GM23338 (cell line): ENCODE results near the gene ITCH. TPM values are rescaled to one million over a fixed set of nuclear protein-coding genes. Genes with fewer than 3 reads are reported as not detected.
"Not testable (repeated sequence)": the region's sequence is repeated elsewhere in the genome, so short reads cannot be mapped to it uniquely, and the experiment has no call there.

Experiments
- ATAC-seq: fragments of 200-7000 bp; cut with Tn5 transposase; 3 replicates; pipeline ENCODE4 v1.9.1; 2020
- DNase-seq: peaks from one replicate; pipeline ENCODE4 v3.0.0-alpha.2; 2015; ENCODE audit warnings: low spot score
- H2AFZ ChIP-seq: fragments of 200-600 bp; sonication (generic); 2 replicates; pipeline ENCODE4 v1.8.0; 2016; ENCODE audit warnings: antibody characterized with exemption, mild to moderate bottlenecking, moderate library complexity
- H3F3A ChIP-seq: fragments of 200-600 bp; sonication (generic); replicated peaks from 2 replicates; pipeline ENCODE4 v1.8.0; 2017; ENCODE audit warnings: antibody characterized with exemption, mixed run types, low read depth
- H3K27ac ChIP-seq: fragments of 200-600 bp; sonication (generic); 2 replicates; pipeline ENCODE4 v1.6.1; 2016; ENCODE audit warnings: low read depth
- H3K27me3 ChIP-seq: fragments of 200-600 bp; sonication (generic); 2 replicates; pipeline ENCODE4 v1.8.0; 2016; ENCODE audit warnings: mild to moderate bottlenecking, mixed run types, moderate library complexity; ENCODE audit not compliant: insufficient read depth
- H3K36me3 ChIP-seq: fragments of 200-600 bp; sonication (generic); 2 replicates; pipeline ENCODE4 v1.8.0; 2016; ENCODE audit warnings: mild to moderate bottlenecking; ENCODE audit not compliant: insufficient read depth
- H3K4me1 ChIP-seq: fragments of 200-600 bp; sonication (generic); 2 replicates; pipeline ENCODE4 v1.8.0; 2016; ENCODE audit warnings: mild to moderate bottlenecking, moderate library complexity; ENCODE audit not compliant: insufficient read depth
- H3K4me2 ChIP-seq: fragments of 200-600 bp; sonication (generic); 2 replicates; pipeline ENCODE4 v1.7.1; 2017; ENCODE audit warnings: mixed run types
- H3K4me3 ChIP-seq: fragments of 200-600 bp; sonication (generic); 2 replicates; pipeline ENCODE4 v1.6.1; 2016; ENCODE audit warnings: mixed run types
- H3K79me2 ChIP-seq: fragments of 200-600 bp; sonication (generic); replicated peaks from 2 replicates; pipeline ENCODE4 v1.8.0; 2017; ENCODE audit warnings: mild to moderate bottlenecking; ENCODE audit not compliant: insufficient read depth
- H3K9me2 ChIP-seq: fragments of 200-600 bp; sonication (generic); 2 replicates; pipeline ENCODE4 v1.8.0; 2017; ENCODE audit not compliant: insufficient read depth
- H4K20me1 ChIP-seq: fragments of 200-600 bp; sonication (generic); replicated peaks from 2 replicates; pipeline ENCODE4 v1.8.0; 2017; ENCODE audit warnings: mild to moderate bottlenecking; ENCODE audit not compliant: insufficient read depth
- H3K27ac Mint-ChIP-seq: 2 replicates; pipeline ENCODE4 v1.8.0; 2020; ENCODE audit warnings: inconsistent platforms, mild to moderate bottlenecking, moderate library complexity, mixed read lengths
- H3K27me3 Mint-ChIP-seq: 3 replicates; pipeline ENCODE4 v1.8.0; 2022; ENCODE audit warnings: low read depth, mild to moderate bottlenecking, moderate library complexity, mixed read lengths, inconsistent platforms; ENCODE audit not compliant: insufficient read depth, poor library complexity
- H3K36me3 Mint-ChIP-seq: 3 replicates; pipeline ENCODE4 v1.8.0; 2021; ENCODE audit warnings: low read depth, mild to moderate bottlenecking, inconsistent platforms, moderate library complexity, mixed read lengths
- H3K4me1 Mint-ChIP-seq: 3 replicates; pipeline ENCODE4 v1.8.0; 2020; ENCODE audit warnings: mild to moderate bottlenecking, inconsistent platforms, mixed read lengths
- H3K4me3 Mint-ChIP-seq: 3 replicates; pipeline ENCODE4 v1.8.0; 2021; ENCODE audit warnings: moderate library complexity, mild to moderate bottlenecking, inconsistent platforms, mixed read lengths
- H3K9me3 Mint-ChIP-seq: 3 replicates; pipeline ENCODE4 v1.8.0; 2020; ENCODE audit warnings: moderate library complexity, mild to moderate bottlenecking, inconsistent platforms, mixed read lengths
- CREB1 ChIP-seq: fragments of 250-450 bp; sonication (Bioruptor Pico); IDR thresholded peaks from 2 replicates; pipeline ENCODE4 v1.5.0; 2020; ENCODE audit warnings: low read depth, mild to moderate bottlenecking, moderate library complexity
- NANOG ChIP-seq: IDR thresholded peaks from 2 replicates; pipeline ENCODE4 v1.6.1; 2016; ENCODE audit warnings: antibody characterized with exemption, borderline replicate concordance
- POLR2AphosphoS5 ChIP-seq: IDR thresholded peaks from 2 replicates; pipeline ENCODE4 v1.6.1; 2016; ENCODE audit warnings: antibody characterized with exemption, low read depth
- STAT1 ChIP-seq: IDR thresholded peaks from one replicate; pipeline ENCODE4 v1.6.1; 2016; ENCODE audit warnings: antibody characterized with exemption; ENCODE audit not compliant: unreplicated experiment
- polyA plus RNA-seq: library from polyadenylated mRNA; unstranded; fragments of >200 nt; fragmentation: Nextera tagmentation; extraction: Ambion mirVana; gene quantifications from 2 replicates; pipeline ENCODE4 v1.2.1, GENCODE V29; 2016
- total RNA-seq: library from RNA; depleted of rRNA; stranded (reverse); fragments of >200 nt; shearing (Covaris generic); gene quantifications from 2 replicates; pipeline ENCODE4 v1.2.3, GENCODE V29; 2014
- TF ChIP-seq, protein P1 (sequence below), 2 experiments: fragments of 200-600 bp in 1 of 2; sonication (generic) in 1 of 2; conservative IDR thresholded peaks; 2 replicates each; pipeline versions ENCODE4 v1.5.1 to v1.6.1; 2016 to 2017; ENCODE audit warnings: antibody characterized with exemption in 2 of 2, low read depth in 2 of 2, mild to moderate bottlenecking in 2 of 2, moderate library complexity in 1 of 2
- TF ChIP-seq, protein P2 (sequence below): fragments of 250-450 bp; sonication (Bioruptor Pico); IDR thresholded peaks from 2 replicates; pipeline ENCODE4 v1.5.0; 2020; ENCODE audit warnings: mild to moderate bottlenecking, moderate library complexity
- TF ChIP-seq, protein P3 (sequence below): IDR thresholded peaks from 2 replicates; pipeline ENCODE4 v1.6.1; 2016; ENCODE audit warnings: antibody characterized with exemption

The ITCH gene
- total and polyA plus RNA-seq, 2 experiments from 2014 or later = 16.4 to 31.6 TPM

DNA sequence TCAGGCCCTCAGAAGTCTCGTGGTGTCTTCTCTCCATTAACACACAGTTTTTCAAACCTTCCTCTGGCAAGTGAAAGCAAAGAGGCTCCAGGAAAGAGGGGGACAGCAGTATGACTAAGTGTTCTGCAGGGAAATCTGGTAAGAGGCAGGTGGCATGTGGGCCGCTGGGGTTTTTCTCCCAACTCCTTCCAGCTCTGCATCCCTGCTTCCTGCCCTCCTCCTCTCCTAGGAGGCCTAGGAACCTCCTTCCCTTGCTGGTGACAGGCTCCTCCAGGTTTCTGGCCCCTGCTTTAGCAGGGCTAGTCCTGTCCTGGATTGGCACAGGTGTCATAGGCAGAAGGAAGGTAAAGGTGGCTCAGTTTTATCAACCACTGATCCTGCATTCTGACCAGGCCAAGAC lies 7.6 kb upstream of the ITCH start:
- Mint-ChIP-seq H3K36me3 (no peaks in the 10 kb centered on the region), H3K27ac (no peak overlapping the region), H3K4me3 (no peak overlapping the region), H3K27me3 (peaks cover 2% of the 10 kb centered on the region), H3K9me3 (no peaks in the 10 kb centered on the region), H3K4me1 (no peaks in the 10 kb centered on the region)
- TF ChIP-seq NANOG (no peak), STAT1 (no peak)
- Histone ChIP-seq H3K27ac (no peak overlapping the region), H3K27me3 (no peaks in the 10 kb centered on the region), H3K4me1 (no peaks in the 10 kb centered on the region), H4K20me1 (no peaks in the 10 kb centered on the region), H3K9me2 (no peaks in the 10 kb centered on the region), H3F3A (no peaks in the 10 kb centered on the region), H2AFZ (peak overlapping the region; percentile 38; the same call in 1 of the 2 replicates), H3K4me3 (no peak overlapping the region), H3K79me2 (no peaks in the 10 kb centered on the region), H3K36me3 (no peaks in the 10 kb centered on the region), H3K4me2 (no peak overlapping the region)
- no peak for DNase-seq
- no peak for ATAC-seq

DNA sequence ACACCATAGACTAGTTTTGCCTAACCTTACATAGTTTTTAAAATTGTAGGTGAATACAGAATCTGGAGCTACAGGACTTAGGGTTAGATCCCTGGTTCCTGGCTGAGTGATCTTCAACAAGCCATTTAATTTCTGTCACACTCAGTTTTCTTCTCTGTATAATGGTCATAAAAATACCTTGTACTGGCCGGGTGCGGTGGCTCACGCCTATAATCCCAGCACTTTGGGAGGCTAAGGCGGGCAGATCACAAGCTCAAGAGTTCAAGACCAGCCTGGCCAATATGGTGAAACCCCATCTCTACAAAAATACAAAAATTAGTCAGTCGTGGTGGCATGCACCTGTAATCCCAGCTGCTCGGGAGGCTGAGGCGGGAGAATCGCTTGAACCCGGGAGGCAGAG lies 3.3 kb upstream of the ITCH start:
- H3K4me3 ChIP-seq, H3K36me3 Mint-ChIP-seq, H3K4me2 ChIP-seq, H2AFZ ChIP-seq, H3K27me3 ChIP-seq, H3K9me3 Mint-ChIP-seq, H3K27ac ChIP-seq, H3K4me1 ChIP-seq, H3K4me3 Mint-ChIP-seq, H3K27ac Mint-ChIP-seq, ATAC-seq, H3K27me3 Mint-ChIP-seq, H3K36me3 ChIP-seq, H3K4me1 Mint-ChIP-seq, H4K20me1 ChIP-seq, H3K9me2 ChIP-seq, H3F3A ChIP-seq, DNase-seq: not testable (repeated sequence)
- peaks cover 11% of the 10 kb centered on the region for H3K79me2 ChIP-seq

DNA sequence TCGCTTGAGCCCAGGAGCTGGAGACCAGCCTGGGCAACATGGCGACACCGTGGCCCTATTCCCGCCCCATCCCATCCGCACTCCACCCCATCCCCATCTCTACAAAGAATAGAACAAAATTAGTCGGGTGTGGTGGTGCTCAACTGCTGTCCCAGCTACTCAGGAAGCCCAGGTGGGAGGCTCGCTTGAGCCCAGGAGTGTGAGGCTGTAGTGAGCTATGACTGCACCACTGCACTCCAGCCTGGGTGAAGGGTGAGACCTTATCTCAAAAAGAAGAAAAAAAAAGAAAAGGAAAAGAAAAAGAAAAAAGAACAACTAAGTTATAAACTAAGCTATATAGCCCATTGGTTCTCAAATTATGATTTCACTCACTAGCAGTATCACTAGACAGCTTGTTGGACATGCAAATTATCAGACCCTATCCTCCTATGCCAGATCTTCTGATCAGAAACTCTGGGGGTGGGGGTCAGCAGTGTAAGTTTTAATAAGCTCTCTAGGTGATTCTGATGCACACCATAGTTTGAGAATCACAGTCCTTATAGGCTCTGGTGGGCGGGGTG lies 491 bp upstream of the ITCH start:
- H3K4me1 Mint-ChIP-seq = peaks cover 17% of the 10 kb centered on the region
- H3K27me3 Mint-ChIP-seq = peaks cover 12% of the 10 kb centered on the region
- Histone ChIP-seq H3K36me3 (no peaks in the 10 kb centered on the region), H3K27ac (no peak overlapping the region), H4K20me1 (peaks cover 23% of the 10 kb centered on the region), H2AFZ (peak overlapping the region; percentile 82), H3K4me1 (peaks cover 22% of the 10 kb centered on the region), H3K4me2 (peak overlapping the region; percentile 90), H3K4me3 (peak overlapping the region; percentile 94), H3K27me3 (no peaks in the 10 kb centered on the region), H3F3A (0 out of 2 replicates have a peak, but pooled peaks cover 3% of the 10 kb centered on the region), H3K79me2 (peaks cover 40% of the 10 kb centered on the region), H3K9me2 (no peaks in the 10 kb centered on the region)
- peaks cover 7% of the 10 kb centered on the region; the same call in 2 of the 3 replicates for H3K36me3 Mint-ChIP-seq
- H3K27ac Mint-ChIP-seq = peak overlapping the region; percentile 96
- DNase-seq (no peak), ATAC-seq (peak; percentile 5; the same call in 2 of the 3 replicates)
- peak overlapping the region; percentile 94 for H3K4me3 Mint-ChIP-seq
- H3K9me3 Mint-ChIP-seq = no peaks in the 10 kb centered on the region
- TF ChIP-seq, protein P1, sequence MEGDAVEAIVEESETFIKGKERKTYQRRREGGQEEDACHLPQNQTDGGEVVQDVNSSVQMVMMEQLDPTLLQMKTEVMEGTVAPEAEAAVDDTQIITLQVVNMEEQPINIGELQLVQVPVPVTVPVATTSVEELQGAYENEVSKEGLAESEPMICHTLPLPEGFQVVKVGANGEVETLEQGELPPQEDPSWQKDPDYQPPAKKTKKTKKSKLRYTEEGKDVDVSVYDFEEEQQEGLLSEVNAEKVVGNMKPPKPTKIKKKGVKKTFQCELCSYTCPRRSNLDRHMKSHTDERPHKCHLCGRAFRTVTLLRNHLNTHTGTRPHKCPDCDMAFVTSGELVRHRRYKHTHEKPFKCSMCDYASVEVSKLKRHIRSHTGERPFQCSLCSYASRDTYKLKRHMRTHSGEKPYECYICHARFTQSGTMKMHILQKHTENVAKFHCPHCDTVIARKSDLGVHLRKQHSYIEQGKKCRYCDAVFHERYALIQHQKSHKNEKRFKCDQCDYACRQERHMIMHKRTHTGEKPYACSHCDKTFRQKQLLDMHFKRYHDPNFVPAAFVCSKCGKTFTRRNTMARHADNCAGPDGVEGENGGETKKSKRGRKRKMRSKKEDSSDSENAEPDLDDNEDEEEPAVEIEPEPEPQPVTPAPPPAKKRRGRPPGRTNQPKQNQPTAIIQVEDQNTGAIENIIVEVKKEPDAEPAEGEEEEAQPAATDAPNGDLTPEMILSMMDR (conservative IDR thresholded peaks at IDR 0.05; ENCODE audit: low read depth in 2 of 2) = no peak
- no peak for TF ChIP-seq STAT1
- TF ChIP-seq, protein P2, sequence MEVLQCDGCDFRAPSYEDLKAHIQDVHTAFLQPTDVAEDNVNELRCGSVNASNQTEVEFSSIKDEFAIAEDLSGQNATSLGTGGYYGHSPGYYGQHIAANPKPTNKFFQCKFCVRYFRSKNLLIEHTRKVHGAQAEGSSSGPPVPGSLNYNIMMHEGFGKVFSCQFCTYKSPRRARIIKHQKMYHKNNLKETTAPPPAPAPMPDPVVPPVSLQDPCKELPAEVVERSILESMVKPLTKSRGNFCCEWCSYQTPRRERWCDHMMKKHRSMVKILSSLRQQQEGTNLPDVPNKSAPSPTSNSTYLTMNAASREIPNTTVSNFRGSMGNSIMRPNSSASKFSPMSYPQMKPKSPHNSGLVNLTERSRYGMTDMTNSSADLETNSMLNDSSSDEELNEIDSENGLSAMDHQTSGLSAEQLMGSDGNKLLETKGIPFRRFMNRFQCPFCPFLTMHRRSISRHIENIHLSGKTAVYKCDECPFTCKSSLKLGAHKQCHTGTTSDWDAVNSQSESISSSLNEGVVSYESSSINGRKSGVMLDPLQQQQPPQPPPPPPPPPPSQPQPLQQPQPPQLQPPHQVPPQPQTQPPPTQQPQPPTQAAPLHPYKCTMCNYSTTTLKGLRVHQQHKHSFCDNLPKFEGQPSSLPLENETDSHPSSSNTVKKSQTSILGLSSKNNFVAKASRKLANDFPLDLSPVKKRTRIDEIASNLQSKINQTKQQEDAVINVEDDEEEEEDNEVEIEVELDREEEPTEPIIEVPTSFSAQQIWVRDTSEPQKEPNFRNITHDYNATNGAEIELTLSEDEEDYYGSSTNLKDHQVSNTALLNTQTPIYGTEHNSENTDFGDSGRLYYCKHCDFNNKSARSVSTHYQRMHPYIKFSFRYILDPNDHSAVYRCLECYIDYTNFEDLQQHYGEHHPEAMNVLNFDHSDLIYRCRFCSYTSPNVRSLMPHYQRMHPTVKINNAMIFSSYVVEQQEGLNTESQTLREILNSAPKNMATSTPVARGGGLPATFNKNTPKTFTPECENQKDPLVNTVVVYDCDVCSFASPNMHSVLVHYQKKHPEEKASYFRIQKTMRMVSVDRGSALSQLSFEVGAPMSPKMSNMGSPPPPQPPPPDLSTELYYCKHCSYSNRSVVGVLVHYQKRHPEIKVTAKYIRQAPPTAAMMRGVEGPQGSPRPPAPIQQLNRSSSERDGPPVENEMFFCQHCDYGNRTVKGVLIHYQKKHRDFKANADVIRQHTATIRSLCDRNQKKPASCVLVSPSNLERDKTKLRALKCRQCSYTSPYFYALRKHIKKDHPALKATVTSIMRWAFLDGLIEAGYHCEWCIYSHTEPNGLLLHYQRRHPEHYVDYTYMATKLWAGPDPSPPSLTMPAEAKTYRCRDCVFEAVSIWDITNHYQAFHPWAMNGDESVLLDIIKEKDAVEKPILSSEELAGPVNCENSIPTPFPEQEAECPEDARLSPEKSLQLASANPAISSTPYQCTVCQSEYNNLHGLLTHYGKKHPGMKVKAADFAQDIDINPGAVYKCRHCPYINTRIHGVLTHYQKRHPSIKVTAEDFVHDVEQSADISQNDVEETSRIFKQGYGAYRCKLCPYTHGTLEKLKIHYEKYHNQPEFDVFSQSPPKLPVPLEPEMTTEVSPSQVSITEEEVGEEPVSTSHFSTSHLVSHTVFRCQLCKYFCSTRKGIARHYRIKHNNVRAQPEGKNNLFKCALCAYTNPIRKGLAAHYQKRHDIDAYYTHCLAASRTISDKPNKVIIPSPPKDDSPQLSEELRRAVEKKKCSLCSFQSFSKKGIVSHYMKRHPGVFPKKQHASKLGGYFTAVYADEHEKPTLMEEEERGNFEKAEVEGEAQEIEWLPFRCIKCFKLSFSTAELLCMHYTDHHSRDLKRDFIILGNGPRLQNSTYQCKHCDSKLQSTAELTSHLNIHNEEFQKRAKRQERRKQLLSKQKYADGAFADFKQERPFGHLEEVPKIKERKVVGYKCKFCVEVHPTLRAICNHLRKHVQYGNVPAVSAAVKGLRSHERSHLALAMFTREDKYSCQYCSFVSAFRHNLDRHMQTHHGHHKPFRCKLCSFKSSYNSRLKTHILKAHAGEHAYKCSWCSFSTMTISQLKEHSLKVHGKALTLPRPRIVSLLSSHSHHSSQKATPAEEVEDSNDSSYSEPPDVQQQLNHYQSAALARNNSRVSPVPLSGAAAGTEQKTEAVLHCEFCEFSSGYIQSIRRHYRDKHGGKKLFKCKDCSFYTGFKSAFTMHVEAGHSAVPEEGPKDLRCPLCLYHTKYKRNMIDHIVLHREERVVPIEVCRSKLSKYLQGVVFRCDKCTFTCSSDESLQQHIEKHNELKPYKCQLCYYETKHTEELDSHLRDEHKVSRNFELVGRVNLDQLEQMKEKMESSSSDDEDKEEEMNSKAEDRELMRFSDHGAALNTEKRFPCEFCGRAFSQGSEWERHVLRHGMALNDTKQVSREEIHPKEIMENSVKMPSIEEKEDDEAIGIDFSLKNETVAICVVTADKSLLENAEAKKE (CRISPR knock-in tag) = no peak
- no peak for TF ChIP-seq POLR2AphosphoS5
- TF ChIP-seq CREB1 (CRISPR knock-in tag) = no peak
- TF ChIP-seq, protein P3, sequence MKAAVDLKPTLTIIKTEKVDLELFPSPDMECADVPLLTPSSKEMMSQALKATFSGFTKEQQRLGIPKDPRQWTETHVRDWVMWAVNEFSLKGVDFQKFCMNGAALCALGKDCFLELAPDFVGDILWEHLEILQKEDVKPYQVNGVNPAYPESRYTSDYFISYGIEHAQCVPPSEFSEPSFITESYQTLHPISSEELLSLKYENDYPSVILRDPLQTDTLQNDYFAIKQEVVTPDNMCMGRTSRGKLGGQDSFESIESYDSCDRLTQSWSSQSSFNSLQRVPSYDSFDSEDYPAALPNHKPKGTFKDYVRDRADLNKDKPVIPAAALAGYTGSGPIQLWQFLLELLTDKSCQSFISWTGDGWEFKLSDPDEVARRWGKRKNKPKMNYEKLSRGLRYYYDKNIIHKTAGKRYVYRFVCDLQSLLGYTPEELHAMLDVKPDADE = no peak
